ENCODE results near the gene LILRB1. TPM values are rescaled to one million over a fixed set of nuclear protein-coding genes. Genes with fewer than 3 reads are reported as not detected.
A peak's percentile ranks its signal among the peaks of the same experiment; 100 is the strongest.
"Not testable (repeated sequence)": the region's sequence is repeated elsewhere in the genome, so short reads cannot be mapped to it uniquely, and the experiment has no call there.

LILRB1 gene
- total RNA-seq, 1 donor = 1.1 TPM

DNA sequence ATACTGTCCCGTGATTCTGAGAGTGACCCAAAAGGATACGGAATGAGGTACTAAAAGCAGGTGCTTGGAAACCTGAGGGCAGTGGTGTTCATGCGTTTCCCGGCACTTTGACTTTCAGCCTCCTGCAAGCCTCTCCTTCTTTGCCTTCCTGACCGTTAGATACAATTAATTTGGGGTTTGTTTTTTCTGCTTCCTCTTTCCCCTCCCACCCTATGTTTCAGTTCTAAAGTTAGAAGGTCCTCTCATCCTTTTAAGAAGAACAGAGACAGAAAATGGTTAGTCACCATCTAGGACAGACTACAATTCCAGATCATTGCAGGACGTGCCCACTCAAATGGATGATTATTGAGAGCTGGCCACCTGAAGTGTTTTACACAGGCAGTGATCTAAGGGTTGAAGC lies 30.7 kb downstream of the LILRB1 start:
- DNase-seq (ENCODE audit: low read depth in 2 of 3, low spot score in 2 of 3) = peak in 1 of 3 donors; percentile 29

DNA sequence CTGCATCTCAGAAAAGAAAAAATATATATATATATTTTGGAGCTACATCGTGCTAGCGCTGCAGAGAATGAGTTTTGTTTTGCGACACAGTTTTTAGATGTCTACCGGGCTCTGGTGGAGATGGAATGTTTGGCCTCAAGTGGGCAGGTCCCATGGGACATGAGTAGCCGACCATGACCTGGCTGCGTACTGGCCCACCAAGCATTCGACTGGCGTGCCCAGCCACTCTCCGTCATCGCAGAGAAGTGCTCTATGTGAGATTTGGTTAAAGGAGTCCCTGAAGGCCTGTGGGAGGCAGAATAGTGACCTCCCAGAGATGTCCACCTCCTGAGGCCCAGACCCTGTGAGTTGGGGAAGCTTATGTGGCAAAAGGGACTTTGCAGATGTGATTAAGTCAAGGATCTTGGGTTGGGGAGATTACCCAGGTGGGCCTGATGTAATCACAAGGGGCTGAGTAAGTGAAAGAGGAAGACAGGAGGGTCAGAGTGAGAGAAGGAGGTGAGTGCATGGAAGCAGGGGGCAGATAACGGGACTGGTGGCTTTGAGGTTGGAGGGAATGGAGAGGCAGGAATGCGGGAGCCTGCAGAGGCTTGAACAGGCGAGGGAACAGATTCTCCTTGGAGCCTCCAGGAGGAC lies 31.7 kb downstream of the LILRB1 start:
- DNase-seq (ENCODE audit: low read depth in 2 of 3, low spot score in 2 of 3) = no peak

DNA sequence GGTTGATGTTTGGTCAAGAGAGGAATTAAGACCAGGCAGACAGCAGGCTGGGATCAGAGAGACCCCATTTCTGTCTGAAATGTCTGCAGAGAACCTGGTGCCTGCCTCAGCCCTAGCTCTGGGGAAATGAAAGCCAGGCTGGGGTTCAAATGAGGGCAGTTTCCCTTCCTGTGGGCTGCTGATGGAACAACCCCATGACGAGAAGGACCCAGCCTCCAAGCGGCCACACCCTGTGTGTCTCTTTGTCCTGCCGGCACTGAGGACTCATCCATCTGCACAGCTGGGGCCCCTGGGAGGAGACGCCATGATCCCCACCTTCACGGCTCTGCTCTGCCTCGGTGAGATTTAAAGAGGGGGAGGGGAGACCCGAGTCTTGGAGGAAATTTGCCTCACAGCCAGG lies 32.4 kb downstream of the LILRB1 start, which contains the start of gene LILRB4:
Gene LILRB4 (plus strand): TSS at position 256 of the 400 bp plus-strand sequence. CDS start 49 bp downstream, at position 305.
- no peak for DNase-seq (ENCODE audit: low read depth in 2 of 3, low spot score in 2 of 3)

DNA sequence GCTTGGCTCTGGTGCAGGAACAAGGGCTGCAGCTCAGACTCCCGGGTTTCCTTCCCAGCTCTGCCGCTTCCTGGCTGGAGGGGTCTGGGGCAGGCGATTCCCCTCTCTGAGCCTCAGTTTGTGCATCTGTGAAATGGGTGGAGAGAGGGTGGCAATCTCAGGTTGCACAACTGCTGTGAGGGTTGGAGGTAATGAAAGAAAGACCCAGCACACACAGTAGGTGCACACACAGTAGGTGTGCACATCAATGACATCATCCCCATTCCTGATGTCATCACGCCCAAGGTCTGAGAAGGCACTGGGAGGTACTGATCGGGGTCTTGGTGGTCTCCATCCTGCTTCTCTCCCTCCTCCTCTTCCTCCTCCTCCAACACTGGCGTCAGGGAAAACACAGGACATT lies 35.2 kb downstream of the LILRB1 start:
- no peak for DNase-seq (ENCODE audit: low read depth in 2 of 3, low spot score in 2 of 3)

DNA sequence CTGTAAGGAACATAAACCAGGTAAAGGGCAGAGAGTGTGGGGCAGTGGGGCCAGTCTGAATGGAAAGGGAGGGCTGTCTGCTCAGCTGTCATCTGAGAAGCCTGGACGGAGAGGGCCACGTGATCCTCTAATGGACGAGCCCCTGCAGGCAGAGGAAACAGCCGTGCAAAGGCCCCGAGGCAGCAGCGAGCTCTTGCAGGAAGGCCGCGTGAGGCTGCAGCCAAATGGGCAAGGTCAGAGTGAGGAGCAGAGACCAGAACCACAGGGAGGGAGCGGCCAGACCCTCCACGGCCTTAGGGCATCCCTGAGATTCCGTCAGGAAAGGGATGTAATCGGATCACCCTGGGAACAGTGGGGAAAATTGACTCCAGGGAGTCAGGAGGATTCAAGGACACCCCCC lies 36.9 kb downstream of the LILRB1 start:
- no peak for DNase-seq (ENCODE audit: low read depth in 2 of 3, low spot score in 2 of 3)

DNA sequence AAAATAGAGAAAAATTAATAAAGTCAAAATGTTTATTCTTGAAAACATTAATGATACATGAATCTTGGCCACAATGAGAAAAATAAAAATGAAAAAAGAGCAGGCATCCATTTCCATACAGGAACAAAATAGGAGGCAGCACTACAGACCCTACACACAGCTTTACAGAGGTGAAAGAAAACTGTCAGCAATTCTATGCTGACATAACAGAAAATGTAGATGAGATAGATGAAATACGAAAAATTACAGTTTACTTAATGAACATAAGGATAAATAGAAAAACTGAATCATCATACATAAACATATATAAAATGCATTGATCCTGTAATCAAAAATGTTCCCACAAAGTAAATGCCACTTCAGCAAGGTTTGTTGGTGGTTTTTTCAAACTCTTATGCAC lies 38.1 kb downstream of the LILRB1 start:
- DNase-seq (ENCODE audit: low read depth in 2 of 3, low spot score in 2 of 3) = no peak

DNA sequence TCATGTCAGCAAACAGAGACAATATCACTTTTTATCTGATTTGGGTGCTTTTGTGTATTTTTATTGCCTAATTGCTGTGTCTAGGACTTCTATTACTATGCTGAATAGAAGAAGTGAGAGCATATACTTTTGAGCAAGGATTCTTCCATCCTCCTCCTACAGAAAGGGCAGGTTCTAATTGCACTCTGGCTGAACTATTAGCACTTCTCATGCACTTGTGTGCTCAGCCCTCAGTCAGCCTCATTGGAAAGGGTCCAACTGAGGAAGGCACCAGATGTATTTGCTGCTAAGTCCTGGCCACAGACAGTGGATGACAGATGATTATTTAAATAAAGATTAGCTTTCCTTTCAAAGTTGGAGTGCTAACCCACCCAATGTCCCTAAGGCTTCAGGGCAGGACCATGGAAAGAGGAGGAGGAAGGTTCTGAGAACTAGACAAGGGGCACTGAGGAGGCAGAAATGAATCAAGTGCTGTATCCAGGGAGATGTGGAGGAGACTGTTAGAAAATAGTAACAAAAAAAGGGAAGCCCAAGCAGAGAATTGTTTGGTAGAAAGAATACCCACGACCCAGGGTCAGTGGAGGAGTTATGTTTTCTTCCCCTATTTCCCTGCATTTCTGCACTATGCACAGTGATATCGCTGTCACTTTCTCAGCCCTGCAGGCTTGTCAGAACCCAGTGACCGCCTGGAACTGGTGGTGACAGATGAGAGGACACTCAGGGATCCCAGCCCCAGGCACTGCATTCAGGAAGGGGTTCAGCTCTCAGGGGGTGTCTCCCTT lies 40.5 kb downstream of the LILRB1 start:
- peak in 1 of 3 donors; percentile 21 for DNase-seq (ENCODE audit: low read depth in 2 of 3, low spot score in 2 of 3)

DNA sequence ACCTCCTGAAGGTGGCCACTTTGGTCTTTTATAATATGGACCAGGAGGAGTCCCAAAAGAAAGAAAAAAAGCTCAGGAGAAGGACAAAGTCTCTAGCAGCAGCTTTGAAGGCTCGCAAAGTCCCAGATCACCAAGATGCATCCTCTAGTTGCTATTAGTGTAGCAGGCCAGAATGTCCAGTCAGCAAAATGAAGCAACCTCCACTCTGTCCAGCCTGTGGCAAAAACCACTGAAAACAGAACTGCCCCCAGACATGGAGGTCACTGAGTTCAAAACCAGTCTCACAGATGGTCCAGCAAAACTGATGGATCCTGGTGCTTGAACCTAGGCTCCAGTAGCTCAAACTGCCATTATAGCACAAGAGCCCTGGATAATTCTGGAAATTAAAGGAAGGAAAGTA lies 42.9 kb downstream of the LILRB1 start:
- DNase-seq (ENCODE audit: low read depth in 2 of 3, low spot score in 2 of 3) = no peak

DNA sequence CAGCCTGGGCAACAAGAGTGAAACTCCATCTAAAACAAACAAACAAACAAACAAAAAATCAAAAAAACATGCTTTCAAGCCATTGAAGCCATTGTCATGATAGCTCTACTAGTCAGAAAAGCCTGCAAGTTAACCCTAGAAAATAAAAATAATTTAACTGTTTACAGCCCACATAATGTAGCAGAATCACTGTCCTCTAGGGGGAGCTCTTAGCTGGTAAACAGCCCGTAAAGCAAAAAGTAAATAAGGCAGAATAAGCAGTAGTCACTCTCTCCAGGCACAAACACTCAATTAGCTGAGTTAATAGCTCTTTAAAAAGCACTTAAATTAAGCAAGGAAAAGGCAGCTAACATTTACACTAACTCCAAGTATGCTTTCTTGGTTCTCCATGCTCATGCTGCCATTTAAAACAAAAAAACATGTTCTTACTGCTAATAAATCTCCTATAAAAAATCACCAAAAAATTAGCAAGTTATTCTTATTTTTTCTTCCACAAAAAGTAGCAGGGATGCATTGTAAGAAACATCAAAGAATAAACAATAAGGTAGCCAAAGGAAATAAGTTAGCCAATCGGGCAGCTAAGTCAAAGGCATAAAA lies 43.8 kb downstream of the LILRB1 start:
- DNase-seq (ENCODE audit: low read depth in 2 of 3, low spot score in 2 of 3) = peak in 2 of 3 donors; percentile 40 to 66

DNA sequence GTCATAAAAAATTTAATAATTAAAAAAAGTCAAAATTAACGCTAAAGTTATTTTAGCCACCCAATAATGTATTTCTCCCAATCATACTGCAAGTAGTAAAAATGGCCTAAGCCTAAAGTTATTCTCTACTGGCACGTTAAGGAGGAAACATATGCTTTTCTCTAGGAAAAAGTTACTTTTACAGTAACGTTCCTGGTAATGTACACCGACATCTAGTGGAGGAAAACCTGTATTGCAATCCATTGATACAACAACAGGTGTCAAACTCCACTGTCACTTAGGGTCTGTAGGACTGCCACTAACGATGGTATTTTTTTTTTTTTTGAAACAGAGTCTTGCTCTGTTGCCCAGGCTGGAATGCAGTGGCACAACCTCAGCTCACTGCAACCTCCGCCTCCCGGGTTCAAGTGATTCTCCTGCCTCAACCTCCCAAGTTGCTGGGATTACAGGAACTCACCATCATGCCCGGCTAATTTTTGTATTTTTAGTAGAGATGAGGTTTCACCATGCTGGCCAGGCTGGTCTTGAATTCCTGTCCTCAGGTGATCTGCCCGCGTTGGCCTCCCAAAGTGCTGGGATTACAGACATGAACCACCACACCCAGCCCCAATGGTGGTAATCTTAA lies 46.0 kb downstream of the LILRB1 start:
- DNase-seq (ENCODE audit: low read depth in 2 of 3, low spot score in 2 of 3) = peak in 2 of 3 donors; percentile 44 to 59

DNA sequence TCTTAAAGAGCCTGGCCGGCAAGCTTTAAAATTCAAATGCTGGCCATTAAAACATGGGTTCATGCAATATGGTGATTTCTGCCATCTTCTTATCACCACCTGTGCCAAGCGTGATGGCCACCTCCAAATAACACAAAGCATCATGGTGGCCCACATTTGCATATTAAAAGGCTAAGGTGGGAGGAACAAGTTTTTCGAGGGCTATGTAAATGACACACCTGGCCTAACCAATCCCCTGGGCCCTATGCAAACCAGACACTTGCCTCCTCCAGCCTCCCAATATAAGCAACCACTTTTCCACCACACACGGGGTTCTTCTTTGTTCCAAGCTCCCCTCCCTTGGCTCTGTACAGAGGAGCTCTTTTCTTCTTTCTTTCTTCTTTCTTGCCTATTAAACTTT lies 46.9 kb downstream of the LILRB1 start:
- no peak for DNase-seq (ENCODE audit: low read depth in 2 of 3, low spot score in 2 of 3)

DNA sequence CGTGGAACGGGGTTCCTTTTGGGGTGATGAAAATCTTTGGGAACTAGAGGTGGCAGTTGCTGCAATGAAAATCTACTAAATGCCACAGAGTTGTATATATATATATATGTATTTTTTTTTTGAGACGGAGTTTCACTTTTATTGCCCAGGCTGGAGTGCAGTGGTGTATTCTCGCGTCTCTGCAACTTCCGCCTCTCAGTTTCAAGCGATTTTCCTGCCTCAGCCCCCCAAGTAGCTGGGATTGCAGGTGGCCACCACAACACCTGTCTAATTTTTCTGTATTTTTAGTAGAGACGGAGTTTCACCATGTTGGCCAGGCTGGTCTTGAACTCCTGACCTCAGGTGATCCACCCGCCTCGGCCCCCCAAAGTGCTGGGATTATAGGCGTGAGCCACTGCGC lies 51.3 kb downstream of the LILRB1 start:
- DNase-seq (ENCODE audit: low read depth in 2 of 3, low spot score in 2 of 3) = not testable (repeated sequence)

DNA sequence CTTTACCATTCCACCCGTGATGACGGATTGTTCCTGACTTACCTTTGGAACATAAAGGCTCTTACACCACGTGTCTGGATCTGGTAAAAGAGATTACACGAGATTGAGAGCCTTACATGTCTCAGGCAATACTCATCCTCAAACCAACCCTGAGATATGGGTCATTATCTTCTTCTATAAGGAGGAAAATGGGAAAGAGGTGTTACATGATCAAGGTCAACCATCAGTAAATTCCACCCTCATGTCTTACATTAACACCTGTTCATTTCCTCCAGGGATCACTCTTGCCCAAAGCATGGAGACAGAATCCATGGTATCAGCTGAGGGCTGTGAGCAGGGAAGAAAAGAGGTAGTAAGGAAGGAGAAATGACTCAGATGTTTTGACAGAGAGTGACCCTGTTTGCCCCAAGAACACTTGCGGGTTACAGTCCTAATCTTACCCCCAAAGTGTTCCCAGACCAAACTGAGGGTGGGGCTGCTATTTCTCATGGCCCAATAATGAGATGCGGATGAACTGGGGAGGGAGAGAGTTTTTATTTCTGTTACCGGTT lies 52.1 kb downstream of the LILRB1 start:
- DNase-seq (ENCODE audit: low read depth in 2 of 3, low spot score in 2 of 3) = no peak

DNA sequence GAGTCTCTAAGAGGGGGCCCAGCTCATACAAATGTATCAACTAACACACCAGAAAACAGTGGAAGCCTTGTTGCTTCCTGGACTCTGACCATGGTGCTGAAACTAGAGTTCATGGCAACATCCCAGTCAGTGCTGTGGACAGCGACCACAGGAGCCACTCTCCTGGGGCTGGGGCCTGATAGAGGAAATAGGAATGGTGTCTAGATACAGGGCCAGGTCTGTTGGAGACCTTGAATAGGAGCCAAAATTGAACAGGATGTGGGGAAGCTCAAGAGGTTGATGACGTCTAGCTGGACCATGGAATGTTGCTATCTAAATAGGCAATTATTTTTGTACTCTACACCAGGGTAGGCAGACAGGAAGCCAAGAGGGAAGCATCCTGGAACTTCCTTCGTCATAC lies 54.2 kb downstream of the LILRB1 start:
- peak in 2 of 3 donors; percentile 62 to 89 for DNase-seq (ENCODE audit: low read depth in 2 of 3, low spot score in 2 of 3)

Small RNAs within 50 kb of the gene (small RNA-seq; reads per million reads assigned to genes)
- gene AC245036.3 (not detected), gene MIR8061 (not detected)

Other genes starting within 250 kb of the LILRB1 start
- 0.81 TPM for gene TTYH1, start 215.0 kb upstream of the LILRB1 start, total RNA-seq
- gene LENG8, start 181.3 kb upstream of the LILRB1 start, total RNA-seq = 170 TPM
- gene LENG9, start 166.7 kb upstream of the LILRB1 start, total RNA-seq = 10.8 TPM
- gene CDC42EP5, start 157.2 kb upstream of the LILRB1 start, total RNA-seq = 0.54 TPM
- not detected for gene LAIR2, start 127.7 kb upstream of the LILRB1 start, total RNA-seq
- gene LILRA2, start 56.7 kb upstream of the LILRB1 start, total RNA-seq = 12.9 TPM
- 2.7 TPM for gene LILRA1, start 36.9 kb upstream of the LILRB1 start, total RNA-seq
- gene LILRB4, start 32.5 kb downstream of the LILRB1 start, total RNA-seq = 0.81 TPM
- gene KIR3DL3, start 94.0 kb downstream of the LILRB1 start, total RNA-seq = not detected
- gene KIR2DL3, start 108.0 kb downstream of the LILRB1 start, total RNA-seq = under 0.01 TPM
- not detected for gene KIR2DL1, start 139.3 kb downstream of the LILRB1 start, total RNA-seq
- gene KIR2DL4, start 173.1 kb downstream of the LILRB1 start, total RNA-seq = under 0.01 TPM
- not detected for gene KIR3DL1, start 186.0 kb downstream of the LILRB1 start, total RNA-seq
- gene KIR2DS4, start 202.2 kb downstream of the LILRB1 start, total RNA-seq = not detected
- under 0.01 TPM for gene KIR3DL2, start 220.0 kb downstream of the LILRB1 start, total RNA-seq
- gene FCAR, start 243.8 kb downstream of the LILRB1 start, total RNA-seq = 1.3 TPM